Esophagus squamous epithelium (tissue), 5 donors: ENCODE measurements around the gene NR1D1. TPM values are rescaled to one million over a fixed set of nuclear protein-coding genes. Genes with fewer than 3 reads are reported as not detected.

ENCODE experiments used
- DNase-seq: peaks from one replicate; lab custom pipeline; 2025; lab: John Stamatoyannopoulos, UW
- H3K27ac ChIP-seq, 4 donors: fragments of 200-600 bp; sonication (generic); one replicate each; pipeline ENCODE4 v1.5.1; 2016 to 2019; ENCODE audit warnings: mild to moderate bottlenecking in 1 of 4
- H3K27me3 ChIP-seq, 4 donors: fragments of 200-600 bp; sonication (generic); 1 replicate in 3 of 4; 2 replicates in 1 of 4; pipeline versions ENCODE4 v1.5.1 to v1.6.0; 2017 to 2021; ENCODE audit warnings: antibody characterized with exemption in 1 of 4
- H3K36me3 ChIP-seq, 3 donors: fragments of 200-600 bp; sonication (generic); one replicate each; pipeline ENCODE4 v1.5.1; 2016 to 2019
- H3K4me1 ChIP-seq, 3 donors: fragments of 200-600 bp; sonication (generic); one replicate each; pipeline ENCODE4 v1.5.1; 2017 to 2019
- H3K4me3 ChIP-seq, 4 donors: fragments of 200-600 bp; sonication (generic); 1 replicate in 3 of 4; 2 replicates in 1 of 4; pipeline ENCODE4 v1.5.1; 2016 to 2019; ENCODE audit warnings: mild to moderate bottlenecking in 2 of 4, moderate library complexity in 1 of 4
- H3K9me3 ChIP-seq, 3 donors: fragments of 200-600 bp; sonication (generic); one replicate each; pipeline ENCODE4 v1.5.1; 2016 to 2019
- CTCF ChIP-seq, 6 experiments: fragments of 450-650 bp in 4 of 6; fragments of 200-600 bp in 2 of 6; sonication (generic) in 2 of 6; IDR thresholded peaks; one replicate each; pipeline ENCODE4 v1.5.1; 2016 to 2019; ENCODE audit warnings: antibody characterized with exemption in 6 of 6, mild to moderate bottlenecking in 4 of 6, moderate library complexity in 4 of 6
- POLR2A ChIP-seq, 4 donors: fragments of 450-650 bp; IDR thresholded peaks; one replicate each; pipeline ENCODE4 v1.6.1; 2017; ENCODE audit warnings: antibody characterized with exemption in 4 of 4, mild to moderate bottlenecking in 4 of 4, moderate library complexity in 3 of 4
- whole genome bisulfite sequencing, 2 donors: methylation state at CpG; one replicate each; pipeline ENCODE4 v1.1.5; 2018; 5-methylcytosine and 5-hydroxymethylcytosine counted together
- intact Hi-C: fragments of 100-400 bp; cut with DNase I; formaldehyde crosslinking; loops from one replicate; pipeline ENCODE4 v1.15.0; 2022
- total RNA-seq, 4 donors: library from RNA; depleted of rRNA; stranded (reverse); fragments of >200 nt; gene quantifications; one replicate each; pipeline ENCODE4 v1.1.0, GENCODE V29; 2016
- donor health status: DM: yes; HTN: yes; CAD: no.

Gene NR1D1
- total RNA-seq, 4 donors from 2014 or later, result 3.8 to 16.4 (median 5.4) TPM

GRCh38 chr17:40063901-40064531, 36.4 kb downstream of the NR1D1 start:
- H3K4me1 ChIP-seq, result peaks cover 34 to 92% (median 54%) of the 10 kb centered on the region in 3 donors
- H3K27ac ChIP-seq, result peak overlapping the region; percentile 93 to 98 (median 95)
- H3K27me3 ChIP-seq, result no peaks in the 10 kb centered on the region
- H3K36me3 ChIP-seq, result no peaks in the 10 kb centered on the region
- no peak for DNase-seq
- TF ChIP-seq POLR2A (IDR thresholded peaks at IDR 0.05), result no peak
- no peak for TF ChIP-seq CTCF (IDR thresholded peaks at IDR 0.05)
- 14 to 24% methylated on average over 8 to 10 of the region's 10 CpGs for WGBS, 2 donors
- H3K9me3 ChIP-seq, result no peaks in the 10 kb centered on the region
- peak overlapping the region; percentile 88 to 100 (median 100) for H3K4me3 ChIP-seq
- intact Hi-C loops, result loop anchor here (10.0 kb wide), 1 partner anchor 51 kb away; no protein-coding TSS in a partner anchor

GRCh38 chr17:40063187-40063771, 37.1 kb downstream of the NR1D1 start:
- H3K9me3 ChIP-seq, result no peaks in the 10 kb centered on the region
- intact Hi-C loops, result loop anchor here (10.0 kb wide), 1 partner anchor 52 kb away; no protein-coding TSS in a partner anchor
- WGBS, 2 donors, result 0% methylated on average over 1 to 5 of the region's 42 CpGs
- no peaks in the 10 kb centered on the region for H3K36me3 ChIP-seq
- H3K27me3 ChIP-seq, result no peaks in the 10 kb centered on the region
- DNase-seq, result no peak
- peaks cover 28 to 92% (median 53%) of the 10 kb centered on the region in 3 donors for H3K4me1 ChIP-seq
- peak overlapping the region; percentile 88 to 100 (median 100) for H3K4me3 ChIP-seq
- peak overlapping the region; percentile 93 to 98 (median 95) for H3K27ac ChIP-seq
- TF ChIP-seq CTCF (IDR thresholded peaks at IDR 0.05) (no peak), POLR2A (IDR thresholded peaks at IDR 0.05) (peak in 2 of 4 donors; percentile 38 to 40)

- TF ChIP-seq POLR2A (IDR thresholded peaks at IDR 0.05), result peak in 1 of 4 donors; percentile 43
- TF ChIP-seq CTCF (IDR thresholded peaks at IDR 0.05), result peak in 1 of 6 experiments; percentile 3
- WGBS, 2 donors, result 2 to 11% methylated on average over 8 to 12 of the region's 83 CpGs
- H3K27ac ChIP-seq, result peak within 1 kb of the TSS; percentile 93 to 98 (median 95)
- peak within 1 kb of the TSS; percentile 88 to 100 (median 100) for H3K4me3 ChIP-seq
- H3K27me3 ChIP-seq, result no peaks in the 10 kb centered on the region
- intact Hi-C loops, result loop anchor here (10.0 kb wide), 1 partner anchor 52 kb away; no protein-coding TSS in a partner anchor
- H3K9me3 ChIP-seq, result no peaks in the 10 kb centered on the region
- H3K36me3 ChIP-seq, result no peaks in the 10 kb centered on the region
- DNase-seq, result no peak
- peaks cover 29 to 92% (median 51%) of the 10 kb centered on the region in 3 donors for H3K4me1 ChIP-seq
These were observed 37.8 kb downstream of the NR1D1 start, which contains the start of gene THRA for GRCh38 chr17:40062329-40063186. TSS of gene THRA (plus strand) at chr17:40062965. CDS start at chr17:40074489, 11,524 bp downstream.

GRCh38 chr17:40061609-40062038, 38.8 kb downstream of the NR1D1 start:
- intact Hi-C loops, result loop anchor here (10.0 kb wide), 1 partner anchor 53 kb away; no protein-coding TSS in a partner anchor
- H3K27ac ChIP-seq, result peak overlapping the region; percentile 60 to 98 (median 95)
- H3K9me3 ChIP-seq, result no peaks in the 10 kb centered on the region
- WGBS, 2 donors, result 39 to 85% methylated on average over 2 to 3 of the region's 10 CpGs
- peaks cover 29 to 83% (median 47%) of the 10 kb centered on the region in 3 donors for H3K4me1 ChIP-seq
- no peaks in the 10 kb centered on the region for H3K36me3 ChIP-seq
- no peak for TF ChIP-seq CTCF (IDR thresholded peaks at IDR 0.05)
- TF ChIP-seq POLR2A (IDR thresholded peaks at IDR 0.05), result no peak
- DNase-seq, result no peak
- H3K4me3 ChIP-seq, result no peak overlapping the region
- H3K27me3 ChIP-seq, result no peaks in the 10 kb centered on the region
